Right renal pelvis (tissue), 4 donors: Measurements from ENCODE around the gene SHC1. TPM values are rescaled to one million over a fixed set of nuclear protein-coding genes. Genes with fewer than 3 reads are reported as not detected.

Experiments
- DNase-seq, 4 donors: peaks; one replicate each; pipeline ENCODE4 v3.0.0-alpha.2; 2013; ENCODE audit warnings: low read depth in 4 of 4, low spot score in 3 of 4, missing footprints in 1 of 4
- polyA plus RNA-seq, 4 donors: library from polyadenylated mRNA; unstranded; fragments of 120-200 nt; gene quantifications; one replicate each; pipeline ENCODE4 v1.2.1, GENCODE V29; 2013; ENCODE audit not compliant: insufficient read length in 4 of 4

Gene SHC1
- polyA plus RNA-seq: 10 to 100 TPM; 87.1 to 89.4 (median 88.0) TPM

- DNase-seq: peak in 2 of 4 donors; percentile 80 to 82
These were observed at the start of gene SHC1 for GRCh38 chr1:154970631-154971340. Gene SHC1 (minus strand): TSS chr1:154970747. CDS start chr1:154970526, 221 bp downstream.

GRCh38 chr1:155019377-155020245 lies 49.1 kb upstream of the SHC1 start:
- no peak for DNase-seq

- no peak for DNase-seq
These were observed 48.2 kb upstream of the SHC1 start for GRCh38 chr1:155018617-155019348.

GRCh38 chr1:155017946-155018316 lies 47.4 kb upstream of the SHC1 start:
- no peak for DNase-seq

GRCh38 chr1:155017041-155017945 lies 46.7 kb upstream of the SHC1 start:
- DNase-seq: peak in 1 of 4 donors; percentile 78

- no peak for DNase-seq
These were observed 45.8 kb upstream of the SHC1 start for GRCh38 chr1:155016231-155016831.

DNA sequence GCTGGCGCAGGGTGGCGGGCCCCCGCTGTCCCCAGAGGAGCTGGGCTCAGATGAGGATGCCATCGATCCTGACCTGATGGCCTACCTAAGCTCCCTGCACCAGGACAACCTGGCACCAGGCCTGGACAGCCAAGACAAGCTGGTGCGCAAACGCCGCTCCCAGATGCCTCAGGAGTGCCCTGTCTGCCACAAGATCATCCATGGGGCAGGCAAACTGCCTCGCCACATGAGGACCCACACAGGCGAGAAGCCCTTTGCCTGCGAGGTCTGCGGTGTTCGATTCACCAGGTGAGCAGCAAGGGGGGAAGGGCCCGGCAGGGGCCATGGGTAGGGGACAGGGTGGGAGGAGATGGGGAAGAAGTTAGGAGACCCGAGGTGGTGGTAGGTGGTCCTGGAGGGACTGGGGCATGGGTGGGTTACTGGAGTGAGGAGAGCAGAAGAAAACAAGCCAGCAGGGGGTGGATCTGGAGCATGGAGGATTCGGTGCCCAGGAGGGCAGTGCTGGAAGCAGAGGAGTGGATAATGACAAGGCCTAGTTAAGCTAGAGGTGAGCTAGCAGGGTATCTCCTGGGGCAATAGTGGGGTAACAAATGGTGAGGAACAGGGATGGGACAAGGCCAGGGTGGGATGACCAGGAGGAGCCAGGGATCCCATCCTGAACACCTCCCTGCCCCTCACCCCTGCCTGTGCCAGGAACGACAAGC lies 45.1 kb upstream of the SHC1 start:
- DNase-seq: no peak

GRCh38 chr1:155014709-155015508 lies 44.4 kb upstream of the SHC1 start:
- no peak for DNase-seq

- DNase-seq: no peak
These were observed 43.1 kb upstream of the SHC1 start for GRCh38 chr1:155013632-155014031.

DNA sequence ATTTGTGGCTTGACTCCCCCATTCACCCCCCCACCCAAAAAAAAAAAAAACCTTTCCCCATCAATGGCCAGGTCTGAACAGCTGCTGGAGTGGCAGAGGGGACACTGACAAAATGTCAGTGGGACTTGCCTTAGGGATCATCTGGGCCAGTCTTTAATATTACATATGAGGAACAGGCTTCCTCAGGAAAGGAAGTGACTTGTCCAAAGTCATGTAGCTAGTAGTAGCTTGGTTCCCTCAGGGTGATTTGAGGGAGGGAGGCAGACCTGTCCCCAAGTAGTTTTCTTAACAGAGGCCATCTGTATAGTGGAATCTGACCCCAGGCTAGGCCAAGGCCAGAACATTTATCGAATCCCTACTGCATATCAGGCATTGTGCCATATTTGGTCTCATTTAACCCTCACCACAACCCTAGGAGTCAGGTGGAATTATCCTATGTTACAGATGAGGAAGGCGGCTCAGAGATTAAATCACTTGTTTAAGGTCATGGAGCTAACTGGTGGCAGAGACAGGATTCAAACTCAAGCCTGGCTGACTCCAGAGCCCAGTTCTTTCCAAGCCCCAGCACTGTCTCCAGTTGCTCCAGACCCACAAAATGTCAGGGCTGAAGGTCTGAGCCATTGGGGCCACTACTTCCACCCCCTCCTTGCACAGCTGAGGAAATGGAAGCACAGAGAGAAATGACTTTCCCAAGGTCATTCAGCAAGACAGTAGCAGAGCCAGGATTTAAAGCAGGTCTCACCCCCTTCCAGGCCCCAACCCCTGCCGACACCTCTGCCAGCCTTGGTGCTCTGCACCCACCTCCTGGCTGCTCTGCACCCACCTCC lies 42.4 kb upstream of the SHC1 start:
- no peak for DNase-seq

- DNase-seq: no peak
These were observed 41.5 kb upstream of the SHC1 start for GRCh38 chr1:155012026-155012546.

- no peak for DNase-seq
These were observed 41.0 kb upstream of the SHC1 start for GRCh38 chr1:155011437-155012025.

GRCh38 chr1:155011004-155011416 lies 40.5 kb upstream of the SHC1 start:
- no peak for DNase-seq

DNA sequence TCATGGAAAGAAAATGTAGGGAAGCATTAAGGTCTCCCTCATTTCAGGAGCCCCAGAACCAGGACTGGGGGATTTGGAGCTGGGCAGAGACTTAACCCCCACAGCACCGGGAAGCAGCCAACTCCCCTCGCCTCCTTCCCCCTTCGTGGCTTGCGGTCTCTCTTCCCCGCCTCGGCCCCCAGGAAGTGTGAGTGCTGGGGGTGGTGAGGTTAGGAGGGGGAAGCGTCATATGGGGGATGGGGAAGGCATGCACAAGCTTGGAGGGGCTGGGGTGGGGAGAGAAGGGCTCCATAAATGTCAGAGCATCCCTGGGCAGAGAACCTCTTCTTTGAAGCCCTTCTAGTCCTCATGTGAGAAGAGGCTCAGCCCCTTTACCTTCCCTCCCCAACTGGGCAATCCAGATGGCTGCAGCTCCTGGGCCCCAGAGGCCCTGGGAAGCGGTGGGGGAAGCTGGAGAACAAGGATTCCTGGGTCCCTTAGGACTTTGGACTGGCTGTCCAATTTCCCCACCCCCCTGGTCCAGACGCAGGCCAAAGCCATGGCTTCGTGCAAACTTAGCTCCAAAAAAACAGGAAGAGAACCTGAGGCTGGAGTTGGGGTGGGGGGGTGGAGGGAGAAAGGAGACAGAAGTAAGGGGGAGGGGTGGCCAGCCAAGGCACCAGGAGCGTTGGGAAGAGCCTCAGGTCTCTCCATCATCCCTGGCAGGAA lies 39.8 kb upstream of the SHC1 start:
- DNase-seq: no peak

DNA sequence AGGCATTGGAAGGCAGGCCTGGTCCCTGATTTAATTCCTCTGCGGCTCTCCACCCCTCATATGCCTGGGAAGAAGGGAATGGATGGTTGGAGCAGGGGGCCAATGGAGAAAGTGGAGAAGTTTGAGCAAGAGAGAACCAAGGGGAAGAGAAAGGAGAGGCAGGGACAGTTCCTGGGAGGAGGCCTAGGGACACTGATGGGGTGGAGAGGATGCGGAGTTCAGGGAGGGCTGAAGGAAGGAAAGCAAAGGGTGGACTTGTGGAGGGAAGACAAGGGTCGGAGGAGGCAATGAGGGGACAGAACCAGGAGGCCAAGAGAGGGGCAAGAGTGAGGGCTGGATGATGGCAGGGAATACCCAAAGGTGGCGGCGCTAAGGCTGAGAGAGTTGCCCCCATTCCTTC lies 39.2 kb upstream of the SHC1 start:
- DNase-seq: no peak

- no peak for DNase-seq
These were observed 38.7 kb upstream of the SHC1 start for GRCh38 chr1:155009221-155009711.
